Measurements from ENCODE around the gene CLTA. TPM values are rescaled to one million over a fixed set of nuclear protein-coding genes. Genes with fewer than 3 reads are reported as not detected.

The CLTA gene
- total and polyA plus RNA-seq, 2 of the 8 experiments (the other 6 are each of a cell fraction or from before 2014, with no cell fraction given) = 137 to 236 TPM

GRCh38 chr9:36149197-36149596 is 41.5 kb upstream of the CLTA start (continued):
- TF ChIP-seq EGR1 (IDR thresholded peaks at IDR 0.05; ENCODE audit: borderline replicate concordance, low read depth, low read length) = no peak
- no peak for TF ChIP-seq BCL11A (IDR thresholded peaks at IDR 0.05; ENCODE audit: low read depth in 2 of 2, low read length in 2 of 2)
- no peak for TF ChIP-seq GABPA (IDR thresholded peaks at IDR 0.05; ENCODE audit: borderline replicate concordance, insufficient read depth, low read length)
- TF ChIP-seq SIN3A (conservative IDR thresholded peaks at IDR 0.05 in 1 of 2, IDR thresholded peaks at IDR 0.05 in 1 of 2; ENCODE audit: low read depth in 1 of 2, low read length in 2 of 2) = no peak
- no peak for TF ChIP-seq HDAC6 (IDR thresholded peaks at IDR 0.05; ENCODE audit: low read depth, low read length)

All from H1 (cell line).